ENCODE measurements around the gene MAP2K5. TPM values are rescaled to one million over a fixed set of nuclear protein-coding genes. Genes with fewer than 3 reads are reported as not detected.
"Not testable (repeated sequence)": the region's sequence is repeated elsewhere in the genome, so short reads cannot be mapped to it uniquely, and the experiment has no call there.

Gene MAP2K5
- total RNA-seq, 1 donor from 2014 or later, result 26.1 TPM

DNA sequence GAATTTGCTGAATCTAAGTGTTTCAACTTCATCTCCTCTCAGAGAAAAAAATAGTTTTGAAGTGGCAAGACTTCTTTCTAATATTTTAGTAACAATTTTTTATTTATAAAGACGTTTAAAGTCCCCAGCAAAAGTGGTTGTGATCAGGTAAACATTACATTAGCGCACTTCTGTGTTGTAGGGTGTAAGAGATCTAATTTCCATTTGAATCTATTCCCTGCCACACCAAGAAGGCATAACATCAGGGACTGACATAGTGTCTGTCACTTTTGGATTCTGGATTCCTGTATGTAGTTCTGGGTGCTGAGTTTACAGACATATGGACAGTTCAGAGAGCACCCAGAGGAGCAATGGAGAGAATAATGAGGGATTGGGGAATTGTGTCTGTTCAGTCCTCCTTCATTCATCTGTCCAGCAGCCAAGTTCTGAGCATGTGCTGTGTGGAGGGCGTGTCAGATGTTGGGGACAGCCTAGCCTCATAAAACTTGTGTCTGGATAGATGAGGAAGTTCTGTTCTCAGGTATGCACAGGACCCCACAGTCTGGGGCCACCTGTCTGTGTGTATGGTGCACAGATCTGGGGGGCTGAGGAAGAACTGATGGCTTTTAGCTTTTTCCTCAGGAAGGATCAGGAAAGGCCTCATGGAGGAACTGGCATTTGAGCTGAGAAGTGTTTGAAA, 65.6 kb downstream of the MAP2K5 start:
- Mint-ChIP-seq H3K4me3 (ENCODE audit: unreplicated experiment) (no peak overlapping the region), H3K4me1 (ENCODE audit: unreplicated experiment) (peaks cover 6% of the 10 kb centered on the region), H3K27me3 (ENCODE audit: unreplicated experiment) (no peaks in the 10 kb centered on the region), H3K27ac (ENCODE audit: unreplicated experiment) (no peak overlapping the region), H3K36me3 (ENCODE audit: unreplicated experiment) (peaks cover 8% of the 10 kb centered on the region), H3K9me3 (ENCODE audit: unreplicated experiment) (no peaks in the 10 kb centered on the region)
- TF ChIP-seq, protein P1, sequence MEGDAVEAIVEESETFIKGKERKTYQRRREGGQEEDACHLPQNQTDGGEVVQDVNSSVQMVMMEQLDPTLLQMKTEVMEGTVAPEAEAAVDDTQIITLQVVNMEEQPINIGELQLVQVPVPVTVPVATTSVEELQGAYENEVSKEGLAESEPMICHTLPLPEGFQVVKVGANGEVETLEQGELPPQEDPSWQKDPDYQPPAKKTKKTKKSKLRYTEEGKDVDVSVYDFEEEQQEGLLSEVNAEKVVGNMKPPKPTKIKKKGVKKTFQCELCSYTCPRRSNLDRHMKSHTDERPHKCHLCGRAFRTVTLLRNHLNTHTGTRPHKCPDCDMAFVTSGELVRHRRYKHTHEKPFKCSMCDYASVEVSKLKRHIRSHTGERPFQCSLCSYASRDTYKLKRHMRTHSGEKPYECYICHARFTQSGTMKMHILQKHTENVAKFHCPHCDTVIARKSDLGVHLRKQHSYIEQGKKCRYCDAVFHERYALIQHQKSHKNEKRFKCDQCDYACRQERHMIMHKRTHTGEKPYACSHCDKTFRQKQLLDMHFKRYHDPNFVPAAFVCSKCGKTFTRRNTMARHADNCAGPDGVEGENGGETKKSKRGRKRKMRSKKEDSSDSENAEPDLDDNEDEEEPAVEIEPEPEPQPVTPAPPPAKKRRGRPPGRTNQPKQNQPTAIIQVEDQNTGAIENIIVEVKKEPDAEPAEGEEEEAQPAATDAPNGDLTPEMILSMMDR (IDR thresholded peaks at IDR 0.05), result no peak
- no peak for DNase-seq (ENCODE audit: extremely low spot score, unreplicated experiment)

DNA sequence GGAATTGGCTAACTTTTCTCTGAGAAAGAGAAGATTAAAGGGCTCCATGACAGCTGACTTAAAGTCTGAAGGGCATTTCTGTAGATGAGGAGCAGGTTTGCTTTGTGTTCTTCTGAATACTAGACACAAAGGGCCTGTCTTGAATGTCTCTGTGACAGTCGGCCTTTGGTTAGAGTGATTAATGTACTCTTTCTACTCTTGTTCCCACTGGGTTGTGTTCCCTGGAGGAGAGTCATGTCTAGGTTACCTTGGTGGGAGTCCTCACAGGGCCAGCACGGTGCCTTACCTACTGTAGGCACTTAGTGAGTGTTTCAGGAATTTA, 66.1 kb downstream of the MAP2K5 start:
- peaks cover 6% of the 10 kb centered on the region for H3K4me1 Mint-ChIP-seq (ENCODE audit: unreplicated experiment)
- H3K27me3 Mint-ChIP-seq (ENCODE audit: unreplicated experiment), result no peaks in the 10 kb centered on the region
- no peak overlapping the region for H3K4me3 Mint-ChIP-seq (ENCODE audit: unreplicated experiment)
- peaks cover 8% of the 10 kb centered on the region for H3K36me3 Mint-ChIP-seq (ENCODE audit: unreplicated experiment)
- no peak for DNase-seq (ENCODE audit: extremely low spot score, unreplicated experiment)
- TF ChIP-seq, protein P1 (IDR thresholded peaks at IDR 0.05), result no peak
- H3K9me3 Mint-ChIP-seq (ENCODE audit: unreplicated experiment), result no peaks in the 10 kb centered on the region
- H3K27ac Mint-ChIP-seq (ENCODE audit: unreplicated experiment), result no peak overlapping the region

DNA sequence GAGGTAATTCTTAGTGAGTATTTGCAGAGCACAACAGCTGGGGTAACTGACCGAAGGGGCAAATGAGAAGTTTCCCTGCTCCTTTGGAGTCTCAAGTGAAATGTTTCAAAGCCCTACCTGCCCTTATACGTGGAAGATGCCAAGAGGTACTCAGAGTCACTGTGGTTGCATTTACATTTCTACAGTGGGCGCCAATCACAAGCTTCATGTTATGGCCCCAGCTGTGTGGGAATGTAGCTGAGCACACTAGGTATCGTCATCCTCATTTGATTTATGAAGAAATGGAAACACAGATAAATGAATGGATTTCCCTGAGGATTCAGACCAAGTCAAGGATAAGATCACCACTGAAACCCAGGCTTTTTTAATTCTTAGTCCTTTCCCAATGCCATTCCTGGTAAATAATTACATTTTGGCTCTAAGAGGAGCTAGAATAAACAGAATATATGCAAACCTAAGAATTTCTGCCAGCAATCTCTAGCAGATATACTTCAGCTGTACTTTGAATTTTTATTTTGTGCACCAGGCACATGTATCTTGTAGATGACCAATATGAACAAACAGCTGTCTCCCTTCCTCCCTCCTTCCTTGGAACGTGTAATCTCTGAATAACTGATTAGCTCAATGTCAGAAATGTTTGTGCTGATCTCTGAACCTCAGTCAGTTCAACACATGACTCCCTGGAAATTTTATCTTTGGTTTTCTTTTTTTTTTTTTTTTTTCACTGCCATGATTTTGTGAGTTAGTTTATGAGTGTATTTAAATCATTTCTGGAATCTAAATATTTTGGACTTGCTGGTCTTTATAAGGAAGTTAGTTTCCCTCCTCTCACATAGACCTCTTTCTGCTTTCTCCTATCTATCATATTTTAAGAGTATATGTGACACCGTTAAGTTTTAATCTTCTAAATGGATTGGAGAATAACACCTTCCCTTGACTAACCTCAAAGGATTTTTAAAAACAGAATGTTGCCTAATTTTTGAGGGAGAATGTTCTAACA, 69.2 kb downstream of the MAP2K5 start:
- Mint-ChIP-seq H3K27ac (ENCODE audit: unreplicated experiment) (no peak overlapping the region), H3K9me3 (ENCODE audit: unreplicated experiment) (no peaks in the 10 kb centered on the region), H3K4me3 (ENCODE audit: unreplicated experiment) (no peak overlapping the region), H3K36me3 (ENCODE audit: unreplicated experiment) (peaks cover 5% of the 10 kb centered on the region), H3K4me1 (ENCODE audit: unreplicated experiment) (peaks cover 3% of the 10 kb centered on the region), H3K27me3 (ENCODE audit: unreplicated experiment) (no peaks in the 10 kb centered on the region)
- DNase-seq (ENCODE audit: extremely low spot score, unreplicated experiment), result no peak
- TF ChIP-seq, protein P1 (IDR thresholded peaks at IDR 0.05), result no peak

DNA sequence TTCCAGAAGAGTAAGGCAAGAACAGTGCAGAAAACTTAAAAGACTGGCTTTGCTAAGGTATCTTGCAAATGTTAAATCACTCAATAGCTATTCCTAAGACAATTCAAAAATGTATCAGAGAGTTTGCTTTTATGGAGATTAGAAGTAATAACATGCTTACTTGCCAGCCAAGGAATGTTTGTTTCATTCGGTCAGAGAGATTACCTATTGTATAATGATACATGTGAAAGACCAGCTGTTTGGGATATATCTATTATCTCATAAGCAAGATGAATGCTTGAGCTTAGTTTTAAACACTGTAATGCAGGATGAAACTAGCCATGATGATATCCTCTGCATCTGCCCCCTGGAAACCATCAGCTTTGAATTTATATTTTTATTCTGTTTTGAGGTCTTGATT, 70.7 kb downstream of the MAP2K5 start:
- TF ChIP-seq, protein P1 (IDR thresholded peaks at IDR 0.05), result no peak

DNA sequence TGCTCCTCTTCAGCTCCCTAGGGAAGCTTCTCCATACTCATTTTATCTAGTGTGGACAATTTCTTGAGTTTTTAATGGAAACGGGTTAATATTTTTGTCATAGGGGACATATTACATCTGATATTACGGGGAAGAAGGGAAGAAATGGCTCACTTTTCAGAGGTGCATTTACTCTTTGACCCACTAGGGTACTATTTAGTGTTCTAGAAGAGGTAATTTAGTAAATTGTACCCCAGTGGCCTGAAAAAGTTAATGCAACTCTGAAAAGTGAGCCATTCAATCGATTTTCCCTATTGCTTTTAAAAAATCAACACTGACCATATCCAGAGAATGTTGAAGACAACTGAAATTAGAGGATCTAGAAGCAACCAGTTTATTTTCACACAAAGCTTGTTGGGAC, 71.2 kb downstream of the MAP2K5 start:
- no peaks in the 10 kb centered on the region for H3K27me3 Mint-ChIP-seq (ENCODE audit: unreplicated experiment)

More for the DNA sequence above, 70.7 kb downstream of the MAP2K5 start:
- peaks cover 3% of the 10 kb centered on the region for H3K36me3 Mint-ChIP-seq (ENCODE audit: unreplicated experiment)
- H3K4me3 Mint-ChIP-seq (ENCODE audit: unreplicated experiment), result no peak overlapping the region
- no peak for DNase-seq (ENCODE audit: extremely low spot score, unreplicated experiment)
- no peaks in the 10 kb centered on the region for H3K27me3 Mint-ChIP-seq (ENCODE audit: unreplicated experiment)
- H3K9me3 Mint-ChIP-seq (ENCODE audit: unreplicated experiment), result no peaks in the 10 kb centered on the region
- H3K4me1 Mint-ChIP-seq (ENCODE audit: unreplicated experiment), result peaks cover 3% of the 10 kb centered on the region
- H3K27ac Mint-ChIP-seq (ENCODE audit: unreplicated experiment), result no peak overlapping the region

DNA sequence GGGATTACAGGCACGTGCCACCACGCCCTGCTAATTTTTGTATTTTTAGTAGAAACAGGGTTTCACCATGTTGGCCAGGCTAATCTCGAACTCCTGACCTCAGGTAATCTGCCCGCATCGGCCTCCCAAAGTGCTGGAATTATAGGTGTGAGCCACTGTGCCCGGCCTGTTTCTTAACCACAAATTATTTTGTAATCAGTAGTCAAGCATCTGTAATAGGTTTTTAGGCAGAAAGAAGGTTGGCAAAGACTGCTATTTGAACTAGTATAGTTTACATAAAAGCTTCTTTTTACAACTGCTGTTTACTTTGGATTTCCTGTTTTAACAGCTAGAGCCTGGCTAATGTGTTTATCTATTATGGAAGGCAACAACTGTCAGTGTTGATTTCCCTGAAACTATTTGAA, 72.6 kb downstream of the MAP2K5 start:
- not testable (repeated sequence) for H3K4me1 Mint-ChIP-seq (ENCODE audit: unreplicated experiment); H3K27ac Mint-ChIP-seq (ENCODE audit: unreplicated experiment); H3K27me3 Mint-ChIP-seq (ENCODE audit: unreplicated experiment); H3K9me3 Mint-ChIP-seq (ENCODE audit: unreplicated experiment); H3K36me3 Mint-ChIP-seq (ENCODE audit: unreplicated experiment); H3K4me3 Mint-ChIP-seq (ENCODE audit: unreplicated experiment); DNase-seq (ENCODE audit: extremely low spot score, unreplicated experiment)

More for the DNA sequence above, 71.2 kb downstream of the MAP2K5 start:
- TF ChIP-seq, protein P1 (IDR thresholded peaks at IDR 0.05), result no peak
- peaks cover 2% of the 10 kb centered on the region for H3K36me3 Mint-ChIP-seq (ENCODE audit: unreplicated experiment)
- H3K9me3 Mint-ChIP-seq (ENCODE audit: unreplicated experiment), result no peaks in the 10 kb centered on the region
- peaks cover 3% of the 10 kb centered on the region for H3K4me1 Mint-ChIP-seq (ENCODE audit: unreplicated experiment)
- no peak overlapping the region for H3K27ac Mint-ChIP-seq (ENCODE audit: unreplicated experiment)
- H3K4me3 Mint-ChIP-seq (ENCODE audit: unreplicated experiment), result no peak overlapping the region
- no peak for DNase-seq (ENCODE audit: extremely low spot score, unreplicated experiment)

Measured in osteocyte (in vitro differentiated cells).